Retina (tissue), 1 donor: ENCODE results near the gene DSG1.
"Not testable (repeated sequence)": the region's sequence is repeated elsewhere in the genome, so short reads cannot be mapped to it uniquely, and the experiment has no call there.

Experiments
- DNase-seq: peaks from one replicate; pipeline ENCODE4 v3.0.0-alpha.2; 2016

DSG1 gene

GRCh38 chr18:31317860-31318259, at the start of gene DSG1:
Gene DSG1, plus strand, starts transcription at chr18:31318160. Its CDS starts 141 bp downstream, at chr18:31318301.
- DNase-seq = no peak

- no peak for DNase-seq
These were observed 49.0 kb upstream of the DSG1 start for GRCh38 chr18:31268985-31269406.

GRCh38 chr18:31269566-31269965, 48.4 kb upstream of the DSG1 start:
- no peak for DNase-seq

GRCh38 chr18:31270578-31270977, 47.4 kb upstream of the DSG1 start:
- no peak for DNase-seq

GRCh38 chr18:31273812-31274527, 44.0 kb upstream of the DSG1 start:
- DNase-seq = no peak

GRCh38 chr18:31274931-31275330, 43.0 kb upstream of the DSG1 start:
- DNase-seq = no peak

- no peak for DNase-seq
These were observed 42.1 kb upstream of the DSG1 start for GRCh38 chr18:31275722-31276463.

- no peak for DNase-seq
These were observed 39.3 kb upstream of the DSG1 start for GRCh38 chr18:31278609-31279071.

- no peak for DNase-seq
These were observed 37.5 kb upstream of the DSG1 start for GRCh38 chr18:31280502-31280901.

GRCh38 chr18:31281437-31281836, 36.5 kb upstream of the DSG1 start:
- DNase-seq = no peak

- DNase-seq = not testable (repeated sequence)
These were observed 28.5 kb upstream of the DSG1 start for GRCh38 chr18:31289446-31289845.

- DNase-seq = no peak
These were observed 26.3 kb upstream of the DSG1 start for GRCh38 chr18:31291688-31292087.

- DNase-seq = no peak
These were observed 23.7 kb upstream of the DSG1 start for GRCh38 chr18:31294199-31294747.

GRCh38 chr18:31297248-31297647, 20.7 kb upstream of the DSG1 start:
- no peak for DNase-seq

- no peak for DNase-seq
These were observed 16.7 kb upstream of the DSG1 start for GRCh38 chr18:31301201-31301655.

- DNase-seq = no peak
These were observed 15.0 kb upstream of the DSG1 start for GRCh38 chr18:31302991-31303390.

GRCh38 chr18:31303771-31304170, 14.2 kb upstream of the DSG1 start:
- DNase-seq = no peak

GRCh38 chr18:31309115-31309514, 8.8 kb upstream of the DSG1 start:
- no peak for DNase-seq

GRCh38 chr18:31316974-31317373, 986 bp upstream of the DSG1 start:
- no peak for DNase-seq

- no peak for DNase-seq
These were observed 3.8 kb downstream of the DSG1 start for GRCh38 chr18:31321719-31322118.

- no peak for DNase-seq
These were observed 7.1 kb downstream of the DSG1 start for GRCh38 chr18:31325051-31325450.

GRCh38 chr18:31329787-31330438, 12.0 kb downstream of the DSG1 start:
- no peak for DNase-seq

GRCh38 chr18:31343454-31343853, 25.5 kb downstream of the DSG1 start:
- no peak for DNase-seq
